Measurements from ENCODE around the gene NDFIP2. TPM values are rescaled to one million over a fixed set of nuclear protein-coding genes. Genes with fewer than 3 reads are reported as not detected.

The NDFIP2 gene
- polyA plus RNA-seq, 1 donor (not counting 4 experiments of a cell fraction or from before 2014, with no cell fraction given), result 244 TPM

- DNase-seq (ENCODE audit: low read depth, low spot score) (no peak), FAIRE-seq (no peak)
- Histone ChIP-seq H3K9me3 (ENCODE audit: control insufficient read depth, low read depth, low read length) (no peaks in the 10 kb centered on the region), H3K36me3 (ENCODE audit: control insufficient read depth in 2 of 2, extremely low read depth in 1 of 2, insufficient read depth in 2 of 2, low read length in 2 of 2) (no peaks in the 10 kb centered on the region), H3K4me3 (ENCODE audit: control insufficient read depth in 2 of 3, extremely low read depth in 1 of 3, insufficient read depth in 2 of 3, low read depth in 1 of 3, low read length in 3 of 3) (no peak overlapping the region), H2AFZ (ENCODE audit: control insufficient read depth, low read length) (no peak overlapping the region), H3K4me1 (ENCODE audit: control insufficient read depth, extremely low read depth, insufficient read depth, low read length) (no peaks in the 10 kb centered on the region), H3K9me1 (ENCODE audit: control insufficient read depth, extremely low read depth, insufficient read depth, low read length) (no peaks in the 10 kb centered on the region), H3K79me2 (ENCODE audit: control insufficient read depth, insufficient read depth, low read length) (no peaks in the 10 kb centered on the region), H3K4me2 (ENCODE audit: control insufficient read depth, extremely low read depth, insufficient read depth, low read depth, low read length) (no peak overlapping the region), H4K20me1 (ENCODE audit: control insufficient read depth, extremely low read depth, insufficient read depth, low read length) (no peaks in the 10 kb centered on the region), H3K27me3 (ENCODE audit: control insufficient read depth, extremely low read depth, insufficient read depth, low read length) (no peaks in the 10 kb centered on the region), H3K9ac (ENCODE audit: control insufficient read depth, extremely low read depth, insufficient read depth, low read length) (no peak overlapping the region), H3K27ac (ENCODE audit: control insufficient read depth, insufficient read depth, low read length) (no peak overlapping the region)
- dilution Hi-C loops (cut with MboI; ENCODE audit: extremely low pct_ligation_motif_present, low sequenced_read_pairs), result no loop called here
- TF ChIP-seq EZH2 (IDR thresholded peaks at IDR 0.05; ENCODE audit: low read length) (no peak), CTCF (optimal IDR thresholded peaks at IDR 0.05 in 1 of 3, IDR thresholded peaks at IDR 0.05 in 1 of 3, conservative IDR thresholded peaks at IDR 0.05 in 1 of 3; ENCODE audit: extremely low read depth in 1 of 3, insufficient read depth in 2 of 3, low read length in 3 of 3) (no peak)
Observed at GRCh38 chr13:79442706-79443105, 38.2 kb upstream of the NDFIP2 start.

GRCh38 chr13:79445968-79446645 is 34.8 kb upstream of the NDFIP2 start:
- Histone ChIP-seq H3K27ac (ENCODE audit: control insufficient read depth, insufficient read depth, low read length) (no peak overlapping the region), H3K27me3 (ENCODE audit: control insufficient read depth, extremely low read depth, insufficient read depth, low read length) (no peaks in the 10 kb centered on the region), H3K36me3 (ENCODE audit: control insufficient read depth in 2 of 2, extremely low read depth in 1 of 2, insufficient read depth in 2 of 2, low read length in 2 of 2) (no peaks in the 10 kb centered on the region), H3K79me2 (ENCODE audit: control insufficient read depth, insufficient read depth, low read length) (no peaks in the 10 kb centered on the region), H3K9ac (ENCODE audit: control insufficient read depth, extremely low read depth, insufficient read depth, low read length) (no peak overlapping the region), H4K20me1 (ENCODE audit: control insufficient read depth, extremely low read depth, insufficient read depth, low read length) (no peaks in the 10 kb centered on the region), H2AFZ (ENCODE audit: control insufficient read depth, low read length) (no peak overlapping the region), H3K9me1 (ENCODE audit: control insufficient read depth, extremely low read depth, insufficient read depth, low read length) (no peaks in the 10 kb centered on the region), H3K4me1 (ENCODE audit: control insufficient read depth, extremely low read depth, insufficient read depth, low read length) (no peaks in the 10 kb centered on the region), H3K4me2 (ENCODE audit: control insufficient read depth, extremely low read depth, insufficient read depth, low read depth, low read length) (no peak overlapping the region), H3K4me3 (ENCODE audit: control insufficient read depth in 2 of 3, extremely low read depth in 1 of 3, insufficient read depth in 2 of 3, low read depth in 1 of 3, low read length in 3 of 3) (no peak overlapping the region), H3K9me3 (ENCODE audit: control insufficient read depth, low read depth, low read length) (no peaks in the 10 kb centered on the region)
- no peak for FAIRE-seq
- TF ChIP-seq CTCF (optimal IDR thresholded peaks at IDR 0.05 in 1 of 3, IDR thresholded peaks at IDR 0.05 in 1 of 3, conservative IDR thresholded peaks at IDR 0.05 in 1 of 3; ENCODE audit: extremely low read depth in 1 of 3, insufficient read depth in 2 of 3, low read length in 3 of 3), result peak in 1 of 3 experiments; percentile 20
- no peak for TF ChIP-seq EZH2 (IDR thresholded peaks at IDR 0.05; ENCODE audit: low read length)
- DNase-seq (ENCODE audit: low read depth, low spot score), result no peak
- dilution Hi-C loops (cut with MboI; ENCODE audit: extremely low pct_ligation_motif_present, low sequenced_read_pairs), result no loop called here
